HL-60 (cell line): Measurements from ENCODE around the gene ISCU.

Source experiments
- DNase-seq, 2 experiments: peaks; one replicate each; pipeline ENCODE4 v3.0.0-alpha.2; 2010 to 2020; ENCODE audit warnings: low read depth in 1 of 2, low spot score in 1 of 2
- H3K27ac ChIP-seq: fragments of 250-450 bp; sonication (Bioruptor Pico); replicated peaks from 2 replicates; pipeline ENCODE4 v1.5.1; 2020; ENCODE audit warnings: mild to moderate bottlenecking, moderate library complexity
- H3K27me3 ChIP-seq: fragments of 250-450 bp; sonication (Bioruptor Pico); 2 replicates; pipeline ENCODE4 v1.5.1; 2021; ENCODE audit warnings: mild to moderate bottlenecking, moderate library complexity; ENCODE audit not compliant: insufficient read depth, poor library complexity, severe bottlenecking
- H3K4me3 ChIP-seq: replicated peaks from 2 replicates; pipeline ENCODE4 v1.5.1; 2011; ENCODE audit warnings: mild to moderate bottlenecking, control low read depth, low read length; ENCODE audit not compliant: insufficient read depth
- CTCF ChIP-seq: IDR thresholded peaks from one replicate; pipeline ENCODE4 v1.5.1; 2011; ENCODE audit warnings: low read length, control low read depth, inconsistent platforms; ENCODE audit not compliant: insufficient read depth
- GABPA ChIP-seq: IDR thresholded peaks from 2 replicates; pipeline ENCODE4 v1.6.1; 2012; ENCODE audit warnings: low read depth
- POLR2AphosphoS5 ChIP-seq: IDR thresholded peaks from 2 replicates; pipeline ENCODE4 v1.6.1; 2012; ENCODE audit warnings: low read depth
- REST ChIP-seq: IDR thresholded peaks from 2 replicates; pipeline ENCODE4 v1.6.1; 2012; ENCODE audit warnings: low read depth; ENCODE audit not compliant: insufficient replicate concordance
- SPI1 ChIP-seq: IDR thresholded peaks from 2 replicates; pipeline ENCODE4 v1.6.1; 2012; ENCODE audit warnings: low read depth, mild to moderate bottlenecking, borderline replicate concordance

Gene ISCU

DNA sequence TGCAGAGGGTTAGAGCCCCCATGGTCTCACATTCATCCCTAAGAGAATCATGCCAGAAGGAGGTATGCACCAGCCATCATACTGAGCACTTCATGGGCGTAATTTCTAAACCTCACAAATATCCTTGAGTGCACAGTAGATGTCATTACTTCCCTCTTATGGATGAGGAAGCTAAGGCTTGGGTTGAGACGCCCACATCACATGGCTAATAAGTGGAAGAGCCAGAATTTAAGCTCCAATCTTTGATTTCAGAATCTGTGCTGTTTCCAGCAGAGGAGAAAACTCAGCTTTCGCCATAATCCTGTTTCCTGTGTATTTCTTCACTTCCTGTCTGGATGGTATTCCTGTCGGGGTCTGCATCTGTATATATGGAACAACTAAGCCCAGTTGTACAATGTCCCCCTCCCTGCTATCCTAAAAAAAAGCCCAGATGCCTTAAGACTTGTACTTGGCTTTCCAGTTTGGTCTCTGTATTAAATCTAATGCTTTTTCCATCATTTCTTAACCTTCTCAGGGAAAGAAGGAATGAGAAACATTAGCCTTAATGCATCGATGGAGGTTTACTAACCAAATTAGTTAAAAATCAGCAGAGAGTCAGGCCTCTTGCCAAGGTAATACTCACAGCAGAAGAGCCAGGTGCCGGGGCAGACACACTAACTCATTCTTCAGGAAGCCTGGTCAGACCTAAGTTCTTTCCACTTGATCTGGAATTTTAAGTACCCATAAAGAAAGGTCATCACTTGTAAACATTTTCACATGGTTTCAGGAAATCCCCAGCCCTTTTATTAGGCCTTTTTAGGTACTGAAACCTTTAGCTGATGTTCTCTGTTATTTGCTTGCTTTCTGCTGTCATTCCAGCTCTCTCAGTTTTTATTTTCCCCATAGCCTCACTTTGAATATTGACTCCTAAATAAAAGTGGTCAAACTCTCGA lies 5.3 kb downstream of the ISCU start:
- peak in 1 of 2 experiments; percentile 57 for DNase-seq
- peak; percentile 32; the same call in 1 of the 2 replicates for TF ChIP-seq SPI1
- TF ChIP-seq CTCF = no peak
- Histone ChIP-seq H3K27me3 (no peaks in the 10 kb centered on the region), H3K4me3 (no peak overlapping the region), H3K27ac (no peak overlapping the region)

GRCh38 chr12:108568338-108569154 lies 6.2 kb downstream of the ISCU start:
- no peak for DNase-seq
- no peaks in the 10 kb centered on the region for H3K27me3 ChIP-seq
- H3K4me3 ChIP-seq = no peak overlapping the region
- H3K27ac ChIP-seq = no peak overlapping the region
- TF ChIP-seq GABPA (no peak), POLR2AphosphoS5 (no peak), REST (no peak), SPI1 (no peak), CTCF (no peak)

DNA sequence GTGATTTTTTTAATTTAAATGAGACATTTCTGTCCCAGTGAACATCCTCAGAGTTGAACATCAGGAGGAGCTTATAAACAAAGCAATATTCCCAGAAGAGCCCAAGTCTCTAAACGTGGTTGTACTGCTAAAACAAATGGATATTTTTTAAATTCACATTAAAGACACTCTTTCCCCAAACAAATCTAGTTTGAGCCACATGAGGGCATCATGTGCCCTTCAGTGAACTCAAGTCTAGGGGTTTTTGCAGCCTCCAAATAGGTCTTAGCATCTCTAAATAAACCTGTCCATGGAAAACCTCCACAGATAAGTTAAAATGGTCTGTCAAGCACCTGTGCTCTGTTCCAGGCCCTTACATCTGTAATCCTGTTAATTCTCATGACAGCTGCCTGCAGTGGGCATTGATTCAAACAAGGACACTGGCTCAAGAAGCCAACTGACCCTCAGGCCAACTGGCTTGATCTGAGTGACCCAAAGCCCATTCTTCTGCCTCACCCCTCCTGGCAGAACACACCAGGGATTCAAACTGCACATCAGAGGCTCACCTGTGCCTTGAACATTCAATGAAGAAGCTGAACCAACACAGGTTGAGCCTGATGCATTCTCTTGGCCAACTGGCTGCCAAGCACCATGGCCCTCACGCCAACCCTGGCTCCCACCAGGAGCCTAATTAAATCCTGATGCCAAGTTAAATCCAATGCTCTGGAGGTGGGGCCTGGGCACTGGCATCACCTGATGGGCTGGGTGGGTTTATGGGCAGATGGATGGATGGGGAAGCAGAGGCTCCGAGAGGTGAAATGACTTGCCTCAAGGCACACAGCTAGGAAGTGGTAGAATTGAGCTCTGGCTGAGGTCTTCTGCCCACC lies 8.6 kb downstream of the ISCU start:
- Histone ChIP-seq H3K27ac (no peak overlapping the region), H3K4me3 (no peak overlapping the region), H3K27me3 (no peaks in the 10 kb centered on the region)
- TF ChIP-seq REST = no peak
- TF ChIP-seq SPI1 = no peak
- TF ChIP-seq CTCF = peak; percentile 14
- peak in 1 of 2 experiments; percentile 23 for DNase-seq
